T-cell (primary cell): Measurements from ENCODE around the gene NUP58. TPM values are rescaled to one million over a fixed set of nuclear protein-coding genes. Genes with fewer than 3 reads are reported as not detected.

Experiments
- ATAC-seq, 4 experiments: fragments of 200-7000 bp in 3 of 4; fragments of 150-1000 bp in 1 of 4; cut with Tn5 transposase; replicated peaks in 1 of 4; 1 replicate in 3 of 4; 2 replicates in 1 of 4; pipeline ENCODE4 v1.10.0; 2021; ENCODE audit warnings: moderate library complexity in 3 of 4, mild to moderate bottlenecking in 2 of 4, moderate number of reproducible peaks in 1 of 4
- CTCF ChIA-PET, 2 donors: fragments of 300-600 bp; sonication (Branson Sonifier 250); formaldehyde crosslinking; loops; one replicate each; lab custom pipeline; 2022; ENCODE audit warnings: antibody characterized with exemption in 2 of 2; lab: Charles Lee
- POLR2A ChIA-PET, 2 donors: fragments of 300-600 bp; sonication (Branson Sonifier 250); formaldehyde crosslinking; loops; one replicate each; lab custom pipeline; 2022; ENCODE audit warnings: antibody characterized with exemption in 2 of 2; lab: Charles Lee
- DNase-seq, 35 experiments: peaks; one replicate each; pipeline versions ENCODE4 v3.0.0 to v3.0.0-alpha.2; 2013 to 2023
- H3K27ac ChIP-seq: one replicate; pipeline ENCODE4 v1.5.1; 2013; ENCODE audit warnings: low read length
- H3K27me3 ChIP-seq, 2 experiments: replicated peaks in 1 of 2; 1 replicate in 1 of 2; 2 replicates in 1 of 2; pipeline versions ENCODE4 v1.6.1 to v1.7.0; 2013; ENCODE audit warnings: low read length in 1 of 2, mixed read lengths in 1 of 2; ENCODE audit not compliant: control insufficient read depth in 2 of 2, insufficient read depth in 2 of 2; ENCODE audit errors: extremely low read depth in 1 of 2
- H3K36me3 ChIP-seq, 2 donors: 1 replicate in 1 of 2; 2 replicates in 1 of 2; pipeline versions ENCODE4 v1.6.1 to v1.7.0; 2013; ENCODE audit warnings: low read length in 1 of 2; ENCODE audit not compliant: control insufficient read depth in 2 of 2, insufficient read depth in 1 of 2; ENCODE audit errors: extremely low read depth in 1 of 2
- H3K4me1 ChIP-seq, 2 experiments: 1 replicate in 1 of 2; 2 replicates in 1 of 2; pipeline versions ENCODE4 v1.6.1 to v1.7.0; 2013; ENCODE audit warnings: low read length in 2 of 2, mixed read lengths in 1 of 2; ENCODE audit not compliant: insufficient read depth in 2 of 2, control insufficient read depth in 1 of 2; ENCODE audit errors: extremely low read depth in 1 of 2
- H3K4me3 ChIP-seq, 2 donors: 1 replicate in 1 of 2; 2 replicates in 1 of 2; pipeline versions ENCODE4 v1.5.1 to v1.7.0; 2013; ENCODE audit warnings: mild to moderate bottlenecking in 2 of 2, low read length in 1 of 2, moderate library complexity in 1 of 2; ENCODE audit not compliant: control insufficient read depth in 1 of 2; ENCODE audit errors: extremely low read depth in 1 of 2
- H3K9me3 ChIP-seq: 2 replicates; pipeline ENCODE4 v1.7.0; 2013
- H3K27ac Mint-ChIP-seq, 2 donors: one replicate each; pipeline ENCODE4 v1.8.0; 2020 to 2021; ENCODE audit warnings: mild to moderate bottlenecking in 2 of 2, mixed read lengths in 2 of 2
- H3K27me3 Mint-ChIP-seq, 2 donors: one replicate each; pipeline ENCODE4 v1.8.0; 2021 to 2022; ENCODE audit warnings: mixed read lengths in 2 of 2
- H3K36me3 Mint-ChIP-seq: one replicate; pipeline ENCODE4 v1.8.0; 2021; ENCODE audit warnings: mixed read lengths
- H3K4me1 Mint-ChIP-seq, 3 donors: one replicate each; pipeline ENCODE4 v1.8.0; 2020 to 2022; ENCODE audit warnings: mixed read lengths in 3 of 3, mild to moderate bottlenecking in 1 of 3
- H3K4me3 Mint-ChIP-seq, 3 donors: one replicate each; pipeline ENCODE4 v1.8.0; 2020 to 2022; ENCODE audit warnings: mild to moderate bottlenecking in 3 of 3, mixed read lengths in 3 of 3, moderate library complexity in 3 of 3
- H3K9me3 Mint-ChIP-seq, 3 donors: one replicate each; pipeline ENCODE4 v1.8.0; 2020 to 2022; ENCODE audit warnings: mixed read lengths in 3 of 3
- WGBS: methylation state at CpG from one replicate; pipeline ENCODE4 v1.1.5; 2013; ENCODE audit warnings: missing lambda C conversion rate; ENCODE audit not compliant: insufficient coverage; 5-methylcytosine and 5-hydroxymethylcytosine counted together
- total RNA-seq, 35 experiments: library from RNA in 6 of 35; stranded (reverse) in 6 of 35; fragments of 120-200 nt in 1 of 35; gene quantifications; one replicate each; pipeline versions ENCODE4 v1.2.1 to v1.2.4 and lab custom pipeline; 2013 to 2026

The NUP58 gene
- total RNA-seq, 5 donors from 2014 or later (not counting 1 experiment from before 2014, with no cell fraction given): 33.2 to 59.1 (median 37.3) TPM

- H3K27ac Mint-ChIP-seq: no peak overlapping the region
- POLR2A ChIA-PET: no interaction called here
- no CpG with 5 or more reads among the region's 4 CpGs for WGBS
- Histone ChIP-seq H3K27me3 (peaks cover 0 to 20% of the 10 kb centered on the region in 2 experiments), H3K36me3 (no peaks in the 10 kb centered on the region), H3K27ac (no peak overlapping the region), H3K4me3 (no peak overlapping the region), H3K9me3 (no peaks in the 10 kb centered on the region), H3K4me1 (no peaks in the 10 kb centered on the region)
- no peaks in the 10 kb centered on the region for H3K36me3 Mint-ChIP-seq
- H3K9me3 Mint-ChIP-seq: no peaks in the 10 kb centered on the region
- peaks cover 44 to 47% of the 10 kb centered on the region in 2 donors for H3K27me3 Mint-ChIP-seq
- H3K4me3 Mint-ChIP-seq: no peak overlapping the region
- ATAC-seq (no peak), DNase-seq (no peak)
- CTCF ChIA-PET: interaction anchor here in 1 of 2 donors (1.5 kb wide), 1 partner anchor 9 kb away, joined by 4 read pairs; no protein-coding TSS in a partner anchor
- H3K4me1 Mint-ChIP-seq: no peaks in the 10 kb centered on the region
Observed at GRCh38 chr13:25384758-25385410, 83.5 kb downstream of the NUP58 start.

GRCh38 chr13:25391932-25392331, 90.5 kb downstream of the NUP58 start:
- Histone ChIP-seq H3K36me3 (no peaks in the 10 kb centered on the region), H3K4me3 (no peak overlapping the region), H3K27ac (no peak overlapping the region), H3K27me3 (peaks cover 3 to 14% of the 10 kb centered on the region in 2 experiments), H3K4me1 (no peaks in the 10 kb centered on the region), H3K9me3 (no peaks in the 10 kb centered on the region)
- no peak overlapping the region for H3K27ac Mint-ChIP-seq
- ChIA-PET CTCF (no interaction called here), POLR2A (no interaction called here)
- H3K27me3 Mint-ChIP-seq: peaks cover 21 to 23% of the 10 kb centered on the region in 2 donors
- DNase-seq (no peak), ATAC-seq (no peak)
- no peaks in the 10 kb centered on the region for H3K9me3 Mint-ChIP-seq
- no peaks in the 10 kb centered on the region for H3K4me1 Mint-ChIP-seq
- H3K36me3 Mint-ChIP-seq: no peaks in the 10 kb centered on the region
- 90% methylated on average over 1 of the region's 4 CpGs for WGBS
- no peak overlapping the region for H3K4me3 Mint-ChIP-seq

Other genes starting within 250 kb of the NUP58 start
- gene PABPC3, start 205.5 kb upstream of the NUP58 start, total RNA-seq: under 1 TPM in 4 of 5 donors, not detected in 1; 0.30 to 0.47 (median 0.32) TPM
- gene AMER2, start 129.3 kb upstream of the NUP58 start, total RNA-seq: under 1 TPM in 1 of 5 donors, not detected in 4; 0.03 TPM
- 10 to 100 TPM; 15.6 to 19.2 (median 16.3) TPM for gene MTMR6, start 14.1 kb upstream of the NUP58 start, total RNA-seq
- gene ATP8A2, start 70.3 kb downstream of the NUP58 start, total RNA-seq: under 1 TPM; 0.39 to 0.85 (median 0.73) TPM